Heart left ventricle (tissue), 16 donors: ENCODE results near the gene FOXQ1. TPM values are rescaled to one million over a fixed set of nuclear protein-coding genes. Genes with fewer than 3 reads are reported as not detected.

ENCODE experiments used
- ATAC-seq, 4 donors: fragments of 200-7000 bp; cut with Tn5 transposase; one replicate each; pipeline ENCODE4 v1.9.1; 2020 to 2022; ENCODE audit warnings: moderate library complexity in 4 of 4, mild to moderate bottlenecking in 3 of 4, moderate number of reproducible peaks in 1 of 4
- DNase-seq, 5 donors: peaks; one replicate each; pipeline ENCODE4 v3.0.0-alpha.2; 2020
- H3K27ac ChIP-seq, 12 donors: fragments of 200-600 bp; sonication (generic) in 4 of 12; one replicate each; pipeline versions ENCODE4 v1.5.0 to v1.8.0; 2016 to 2022; ENCODE audit warnings: mild to moderate bottlenecking in 2 of 12
- H3K27me3 ChIP-seq, 9 donors: fragments of 200-600 bp; sonication (generic) in 2 of 9; one replicate each; pipeline versions ENCODE4 v1.5.1 to v1.8.0; 2016 to 2022; ENCODE audit warnings: mild to moderate bottlenecking in 3 of 9
- H3K36me3 ChIP-seq, 9 donors: fragments of 200-600 bp; sonication (generic) in 2 of 9; one replicate each; pipeline versions ENCODE4 v1.5.0 to v1.8.0; 2018 to 2022; ENCODE audit warnings: mild to moderate bottlenecking in 2 of 9
- H3K4me1 ChIP-seq, 12 donors: fragments of 200-600 bp; sonication (generic) in 4 of 12; one replicate each; pipeline versions ENCODE4 v1.5.0 to v1.8.0; 2016 to 2022; ENCODE audit warnings: mild to moderate bottlenecking in 3 of 12
- H3K4me3 ChIP-seq, 12 donors: fragments of 200-600 bp; sonication (generic) in 4 of 12; one replicate each; pipeline versions ENCODE4 v1.5.0 to v1.8.0; 2017 to 2022; ENCODE audit warnings: mild to moderate bottlenecking in 9 of 12, moderate library complexity in 4 of 12
- H3K9me3 ChIP-seq, 12 donors: fragments of 200-600 bp; sonication (generic) in 4 of 12; one replicate each; pipeline versions ENCODE4 v1.5.0 to v1.8.0; 2016 to 2022; ENCODE audit warnings: mild to moderate bottlenecking in 1 of 12
- POLR2A ChIP-seq, 2 donors: fragments of 450-650 bp; IDR thresholded peaks; one replicate each; pipeline ENCODE4 v1.6.1; 2017; ENCODE audit warnings: antibody characterized with exemption in 2 of 2, mild to moderate bottlenecking in 2 of 2, moderate library complexity in 2 of 2
- WGBS, 4 donors: extraction: QIAGEN DNeasy Blood & Tissue Kit in 2 of 4; methylation state at CpG; one replicate each; pipeline versions ENCODE4 v1.1.5 to v1.1.7; 2013 to 2018; 5-methylcytosine and 5-hydroxymethylcytosine counted together
- intact Hi-C, 10 donors: fragments of 100-400 bp; cut with DNase I; formaldehyde crosslinking; loops; one replicate each; pipeline versions ENCODE4 v1.11.1 to v1.14.2; 2022
- long read RNA-seq, 3 donors: library from polyadenylated mRNA; unstranded; transcript quantifications; one replicate each; pipeline ENCODE4 v2.0.0, GENCODE V29; 2020 to 2021
- polyA plus RNA-seq, 2 donors: library from polyadenylated mRNA; stranded (reverse); fragments of 200-250 nt; gene quantifications; one replicate each; pipeline ENCODE4 v1.2.3, GENCODE V29; 2013
- total RNA-seq, 9 donors: library from RNA; depleted of rRNA in 2 of 9; stranded (reverse); fragments of >200 nt in 2 of 9; fragmentation: NEBNext Ultra II Directional in 3 of 9; extraction: Animal tissue kit (Norgen Biotek cat#: 25700) in 3 of 9; gene quantifications; one replicate each; pipeline versions ENCODE4 v1.1.0 to v1.2.4, GENCODE V29; 2016 to 2023
- TF ChIP-seq, protein P1 (sequence below), 12 donors: fragments of 200-600 bp; sonication (generic) in 4 of 12; IDR thresholded peaks; one replicate each; pipeline versions ENCODE4 v1.5.0 to v1.8.0; 2018 to 2022; ENCODE audit warnings: antibody characterized with exemption in 12 of 12, mild to moderate bottlenecking in 5 of 12
- donor health status: ischemic (EF 13 %, LVEDD 7.1; RV severe dilation, severe dysfunction).
- donor health status: healthy with polysubstance abuse.
- donor health status: DM: no; HTN: yes; CAD: no.
- donor health status: DM: no; HTN: no; CAD: no.
- donor health status: ischemic (EF 25% LVEDD 6.9; RV normal size, moderate dysfunction).
- donor health status: ischemic (EF 25% LVEDD 5.7; RV mildly dilated, moderate dysfunction).
- donor health status: healthy.
- donor health status: DM: yes; HTN: yes; CAD: no.
- donor health status: ischemic (EF 35%, LVEDD 5.7; RV mildly dilated, moderate dysfunction).
- donor health status: nonischemic (EF 11% LVEDD 7.7; RV severe dilation, severe dysfunction).
- donor health status: DM: yes; HTN: yes; CAD: no.
- donor health status: PGD.
- donor health status: ischemic (EF 29% LVEDD 5.4; RV normal size, mild dysfunction).
- donor health status: nonischemic (EF 23%, LVEDD 6.1; RV moderate dilation, normal function).

FOXQ1 gene, protein sequence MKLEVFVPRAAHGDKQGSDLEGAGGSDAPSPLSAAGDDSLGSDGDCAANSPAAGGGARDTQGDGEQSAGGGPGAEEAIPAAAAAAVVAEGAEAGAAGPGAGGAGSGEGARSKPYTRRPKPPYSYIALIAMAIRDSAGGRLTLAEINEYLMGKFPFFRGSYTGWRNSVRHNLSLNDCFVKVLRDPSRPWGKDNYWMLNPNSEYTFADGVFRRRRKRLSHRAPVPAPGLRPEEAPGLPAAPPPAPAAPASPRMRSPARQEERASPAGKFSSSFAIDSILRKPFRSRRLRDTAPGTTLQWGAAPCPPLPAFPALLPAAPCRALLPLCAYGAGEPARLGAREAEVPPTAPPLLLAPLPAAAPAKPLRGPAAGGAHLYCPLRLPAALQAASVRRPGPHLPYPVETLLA
- total RNA-seq (not detected), polyA plus RNA-seq (under 1 TPM in 1 of 2 donors, not detected in 1; 0.08 TPM)
- long read RNA-seq, donor 1: 0 reads
- long read RNA-seq, donor 2: 0 reads
- long read RNA-seq, donor 3: 0 reads

DNA sequence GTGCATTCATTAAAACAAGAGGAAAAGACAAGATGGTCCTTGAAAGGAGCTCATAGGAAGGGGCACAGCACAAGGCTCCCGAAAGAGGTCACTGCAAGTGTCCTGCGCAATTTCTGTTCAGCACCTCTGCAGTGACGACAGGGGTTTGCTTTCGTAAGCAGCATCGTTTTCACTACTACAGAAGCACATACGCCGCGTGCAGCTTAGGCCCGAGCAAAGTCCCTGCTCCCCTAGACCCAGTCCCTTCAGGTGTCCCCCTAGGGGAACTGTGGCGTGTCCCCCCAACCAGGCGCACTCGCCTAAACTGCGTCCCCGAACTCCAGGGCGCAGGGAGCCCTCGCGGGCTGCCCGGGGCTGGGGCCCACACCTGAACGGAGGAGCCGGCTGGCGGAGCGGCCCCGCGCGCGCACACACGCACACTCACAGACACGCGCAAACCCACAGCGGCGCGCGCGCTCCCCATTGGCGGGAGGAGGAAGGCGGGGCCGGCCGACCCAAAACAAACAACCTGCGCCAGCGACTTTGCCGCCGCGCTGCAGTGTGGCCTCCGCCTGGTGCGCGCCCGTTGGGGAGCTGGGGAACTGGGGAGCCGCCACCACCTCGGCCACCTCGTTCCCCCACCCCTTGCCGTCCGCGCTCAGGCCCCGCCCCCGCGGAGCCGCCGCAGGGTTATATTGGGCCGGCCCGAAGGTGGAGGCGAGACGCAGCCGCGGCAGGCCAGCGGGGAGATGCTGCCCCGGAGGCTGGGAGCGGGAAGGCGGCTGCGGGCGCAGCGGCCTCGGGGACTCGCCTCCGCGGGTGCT is at the start of gene FOXQ1:
Gene FOXQ1, plus strand, starts transcription at position 699 of the 803 bp plus-strand sequence. CDS start 607 bp downstream, outside the sequence.
- Histone ChIP-seq H3K4me3 (peak within 1 kb of the TSS; percentile 27 to 53 (median 39)), H3K9me3 (no peaks in the 10 kb centered on the region), H3K4me1 (peaks cover 0 to 36% (median 20%) of the 10 kb centered on the region in 12 donors), H3K27ac (no peak within 1 kb of the TSS), H3K36me3 (no peaks in the 10 kb centered on the region), H3K27me3 (peaks cover 46 to 87% (median 72%) of the 10 kb centered on the region in 9 donors)
- TF ChIP-seq POLR2A (IDR thresholded peaks at IDR 0.05): no peak
- TF ChIP-seq, protein P1, sequence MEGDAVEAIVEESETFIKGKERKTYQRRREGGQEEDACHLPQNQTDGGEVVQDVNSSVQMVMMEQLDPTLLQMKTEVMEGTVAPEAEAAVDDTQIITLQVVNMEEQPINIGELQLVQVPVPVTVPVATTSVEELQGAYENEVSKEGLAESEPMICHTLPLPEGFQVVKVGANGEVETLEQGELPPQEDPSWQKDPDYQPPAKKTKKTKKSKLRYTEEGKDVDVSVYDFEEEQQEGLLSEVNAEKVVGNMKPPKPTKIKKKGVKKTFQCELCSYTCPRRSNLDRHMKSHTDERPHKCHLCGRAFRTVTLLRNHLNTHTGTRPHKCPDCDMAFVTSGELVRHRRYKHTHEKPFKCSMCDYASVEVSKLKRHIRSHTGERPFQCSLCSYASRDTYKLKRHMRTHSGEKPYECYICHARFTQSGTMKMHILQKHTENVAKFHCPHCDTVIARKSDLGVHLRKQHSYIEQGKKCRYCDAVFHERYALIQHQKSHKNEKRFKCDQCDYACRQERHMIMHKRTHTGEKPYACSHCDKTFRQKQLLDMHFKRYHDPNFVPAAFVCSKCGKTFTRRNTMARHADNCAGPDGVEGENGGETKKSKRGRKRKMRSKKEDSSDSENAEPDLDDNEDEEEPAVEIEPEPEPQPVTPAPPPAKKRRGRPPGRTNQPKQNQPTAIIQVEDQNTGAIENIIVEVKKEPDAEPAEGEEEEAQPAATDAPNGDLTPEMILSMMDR (IDR thresholded peaks at IDR 0.05): no peak
- 1 to 2% (median 1%) methylated on average over 27 to 75 of the region's 75 CpGs for whole genome bisulfite sequencing, 4 donors
- intact Hi-C loops: loop anchor here in 1 of 10 donors (1.0 kb wide), 1 partner anchor 17 kb away; no protein-coding TSS in a partner anchor
- ATAC-seq: peak in 3 of 4 donors; percentile 25 to 55 (median 34)
- DNase-seq: peak in 1 of 5 donors; percentile 13

DNA sequence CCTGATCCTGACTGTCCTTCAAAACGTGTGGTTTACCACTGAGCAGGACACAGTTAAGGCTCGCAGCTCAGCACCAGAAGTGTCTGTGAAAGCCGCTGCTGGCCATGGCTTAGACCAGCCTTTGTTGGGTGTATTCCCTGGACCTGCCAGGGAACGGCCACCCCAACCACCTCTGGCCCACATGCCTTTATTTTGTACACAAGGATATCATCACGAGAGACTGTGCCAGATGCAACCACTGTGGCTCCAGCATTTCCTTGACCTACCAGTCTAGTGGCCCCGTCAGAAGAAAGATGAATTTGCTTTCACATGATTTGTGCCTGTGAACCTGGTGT is 49.2 kb upstream of the FOXQ1 start:
- Histone ChIP-seq H3K27me3 (peaks cover 0 to 31% (median 5%) of the 10 kb centered on the region in 9 donors), H3K4me3 (no peak overlapping the region), H3K4me1 (no peaks in the 10 kb centered on the region), H3K36me3 (no peaks in the 10 kb centered on the region), H3K9me3 (no peaks in the 10 kb centered on the region), H3K27ac (no peak overlapping the region)
- DNase-seq (no peak), ATAC-seq (no peak)
- intact Hi-C loops: no loop called here
- WGBS, 4 donors: 82 to 84% (median 84%) methylated on average over 6 of the region's 6 CpGs
- TF ChIP-seq POLR2A (IDR thresholded peaks at IDR 0.05): no peak
- TF ChIP-seq, protein P1 (IDR thresholded peaks at IDR 0.05): no peak

DNA sequence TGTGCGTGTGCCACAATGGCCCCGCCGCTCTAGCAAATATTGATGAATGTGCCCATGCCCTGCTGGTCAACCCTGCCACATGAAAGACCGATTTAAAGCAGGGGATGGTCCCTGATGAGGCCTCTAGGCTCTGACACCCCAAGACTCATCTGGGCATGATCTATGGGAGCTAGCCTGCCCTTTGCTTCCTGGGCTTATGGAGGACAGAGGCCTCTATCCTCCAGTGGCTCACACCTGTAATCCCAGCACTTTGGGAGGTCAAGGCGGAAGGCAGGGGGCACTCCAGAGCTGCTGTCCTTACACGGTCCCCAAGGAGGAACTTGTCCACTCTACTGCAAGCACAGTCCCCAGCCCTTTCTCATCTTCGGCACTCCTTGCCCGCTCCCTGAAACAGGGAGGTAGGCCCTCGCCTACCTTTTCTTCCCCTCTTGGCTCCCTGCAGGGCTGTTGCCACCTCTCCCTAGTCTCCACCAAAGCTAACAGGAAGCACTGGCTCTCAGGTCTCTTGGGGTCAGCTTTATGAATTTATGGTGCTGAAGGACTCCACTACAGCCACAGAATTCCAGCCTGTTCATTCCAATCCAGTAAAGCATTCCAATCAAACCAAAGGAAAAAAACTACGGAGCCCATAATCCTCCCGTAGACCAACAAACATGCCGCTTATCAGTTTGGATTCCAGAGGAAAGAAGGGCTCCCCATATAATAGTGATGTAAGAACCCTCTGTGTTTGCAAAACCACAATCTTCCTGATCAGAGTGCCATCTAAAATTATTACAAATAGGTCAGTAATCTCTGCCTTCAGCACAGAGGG is 48.7 kb upstream of the FOXQ1 start:
- no peaks in the 10 kb centered on the region for H3K4me1 ChIP-seq
- H3K9me3 ChIP-seq: no peaks in the 10 kb centered on the region
- ATAC-seq (no peak), DNase-seq (no peak)
- no peaks in the 10 kb centered on the region for H3K36me3 ChIP-seq
- TF ChIP-seq, protein P1 (IDR thresholded peaks at IDR 0.05): no peak
- TF ChIP-seq POLR2A (IDR thresholded peaks at IDR 0.05): no peak
- no peak overlapping the region for H3K27ac ChIP-seq
- intact Hi-C loops: no loop called here
- 72 to 78% (median 74%) methylated on average over 12 of the region's 12 CpGs for WGBS, 4 donors
- no peak overlapping the region for H3K4me3 ChIP-seq
- peaks cover 0 to 34% (median 5%) of the 10 kb centered on the region in 9 donors for H3K27me3 ChIP-seq
